Measurements from ENCODE around the gene SLC39A1. TPM values are rescaled to one million over a fixed set of nuclear protein-coding genes. Genes with fewer than 3 reads are reported as not detected.
A peak's percentile ranks its signal among the peaks of the same experiment; 100 is the strongest.

Gene SLC39A1
- total and polyA plus RNA-seq, 9 of the 15 experiments (the other 6 are each of a cell fraction or from before 2014, with no cell fraction given) = 9.9 to 81.1 (median 62.7) TPM

DNA sequence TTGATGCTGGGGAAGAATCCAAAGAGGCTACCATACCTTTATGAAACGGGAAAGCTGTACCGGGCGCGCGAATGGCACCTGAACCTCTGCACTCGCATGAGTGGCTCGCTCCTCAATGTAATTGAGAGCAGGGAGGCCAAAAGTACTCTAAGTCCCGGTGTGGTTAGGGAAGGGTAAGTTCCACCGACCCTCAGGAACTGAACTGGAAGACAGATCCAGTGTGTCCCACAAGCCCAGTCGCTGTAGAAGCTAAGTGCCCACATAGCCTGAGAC lies 41.6 kb downstream of the SLC39A1 start (continued):
- TF ChIP-seq, protein P1, sequence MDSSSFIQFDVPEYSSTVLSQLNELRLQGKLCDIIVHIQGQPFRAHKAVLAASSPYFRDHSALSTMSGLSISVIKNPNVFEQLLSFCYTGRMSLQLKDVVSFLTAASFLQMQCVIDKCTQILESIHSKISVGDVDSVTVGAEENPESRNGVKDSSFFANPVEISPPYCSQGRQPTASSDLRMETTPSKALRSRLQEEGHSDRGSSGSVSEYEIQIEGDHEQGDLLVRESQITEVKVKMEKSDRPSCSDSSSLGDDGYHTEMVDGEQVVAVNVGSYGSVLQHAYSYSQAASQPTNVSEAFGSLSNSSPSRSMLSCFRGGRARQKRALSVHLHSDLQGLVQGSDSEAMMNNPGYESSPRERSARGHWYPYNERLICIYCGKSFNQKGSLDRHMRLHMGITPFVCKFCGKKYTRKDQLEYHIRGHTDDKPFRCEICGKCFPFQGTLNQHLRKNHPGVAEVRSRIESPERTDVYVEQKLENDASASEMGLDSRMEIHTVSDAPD (CRISPR knock-in tag; IDR thresholded peaks at IDR 0.05) = no peak
- TF ChIP-seq HEY1 (CRISPR knock-in tag; IDR thresholded peaks at IDR 0.05; ENCODE audit: borderline replicate concordance) (no peak), CBX5 (IDR thresholded peaks at IDR 0.05; ENCODE audit: borderline replicate concordance, low read depth) (no peak), DACH1 (IDR thresholded peaks at IDR 0.05; ENCODE audit: partially characterized antibody) (no peak), HMG20B (CRISPR knock-in tag; IDR thresholded peaks at IDR 0.05) (no peak), ZNF140 (CRISPR knock-in tag; IDR thresholded peaks at IDR 0.05) (no peak), EHMT2 (IDR thresholded peaks at IDR 0.05) (no peak), TEAD4 (IDR thresholded peaks at IDR 0.05; ENCODE audit: low read length) (no peak), TEAD4 (CRISPR knock-in tag; IDR thresholded peaks at IDR 0.05; ENCODE audit: borderline replicate concordance) (0 out of 2 replicates have a peak, but pooled peaks have one; percentile 14), FOXK1 (CRISPR knock-in tag; IDR thresholded peaks at IDR 0.05; ENCODE audit: borderline replicate concordance) (no peak)
- TF ChIP-seq, protein P2, sequence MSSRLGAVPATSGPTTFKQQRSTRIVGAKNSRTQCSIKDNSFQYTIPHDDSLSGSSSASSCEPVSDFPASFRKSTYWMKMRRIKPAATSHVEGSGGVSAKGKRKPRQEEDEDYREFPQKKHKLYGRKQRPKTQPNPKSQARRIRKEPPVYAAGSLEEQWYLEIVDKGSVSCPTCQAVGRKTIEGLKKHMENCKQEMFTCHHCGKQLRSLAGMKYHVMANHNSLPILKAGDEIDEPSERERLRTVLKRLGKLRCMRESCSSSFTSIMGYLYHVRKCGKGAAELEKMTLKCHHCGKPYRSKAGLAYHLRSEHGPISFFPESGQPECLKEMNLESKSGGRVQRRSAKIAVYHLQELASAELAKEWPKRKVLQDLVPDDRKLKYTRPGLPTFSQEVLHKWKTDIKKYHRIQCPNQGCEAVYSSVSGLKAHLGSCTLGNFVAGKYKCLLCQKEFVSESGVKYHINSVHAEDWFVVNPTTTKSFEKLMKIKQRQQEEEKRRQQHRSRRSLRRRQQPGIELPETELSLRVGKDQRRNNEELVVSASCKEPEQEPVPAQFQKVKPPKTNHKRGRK (tag; IDR thresholded peaks at IDR 0.05) = no peak
- TF ChIP-seq, protein P3, sequence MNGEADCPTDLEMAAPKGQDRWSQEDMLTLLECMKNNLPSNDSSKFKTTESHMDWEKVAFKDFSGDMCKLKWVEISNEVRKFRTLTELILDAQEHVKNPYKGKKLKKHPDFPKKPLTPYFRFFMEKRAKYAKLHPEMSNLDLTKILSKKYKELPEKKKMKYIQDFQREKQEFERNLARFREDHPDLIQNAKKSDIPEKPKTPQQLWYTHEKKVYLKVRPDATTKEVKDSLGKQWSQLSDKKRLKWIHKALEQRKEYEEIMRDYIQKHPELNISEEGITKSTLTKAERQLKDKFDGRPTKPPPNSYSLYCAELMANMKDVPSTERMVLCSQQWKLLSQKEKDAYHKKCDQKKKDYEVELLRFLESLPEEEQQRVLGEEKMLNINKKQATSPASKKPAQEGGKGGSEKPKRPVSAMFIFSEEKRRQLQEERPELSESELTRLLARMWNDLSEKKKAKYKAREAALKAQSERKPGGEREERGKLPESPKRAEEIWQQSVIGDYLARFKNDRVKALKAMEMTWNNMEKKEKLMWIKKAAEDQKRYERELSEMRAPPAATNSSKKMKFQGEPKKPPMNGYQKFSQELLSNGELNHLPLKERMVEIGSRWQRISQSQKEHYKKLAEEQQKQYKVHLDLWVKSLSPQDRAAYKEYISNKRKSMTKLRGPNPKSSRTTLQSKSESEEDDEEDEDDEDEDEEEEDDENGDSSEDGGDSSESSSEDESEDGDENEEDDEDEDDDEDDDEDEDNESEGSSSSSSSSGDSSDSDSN (IDR thresholded peaks at IDR 0.05; ENCODE audit: borderline replicate concordance in 1 of 2, low read depth in 2 of 2, low read length in 2 of 2) = no peak
- TF ChIP-seq, protein P4, sequence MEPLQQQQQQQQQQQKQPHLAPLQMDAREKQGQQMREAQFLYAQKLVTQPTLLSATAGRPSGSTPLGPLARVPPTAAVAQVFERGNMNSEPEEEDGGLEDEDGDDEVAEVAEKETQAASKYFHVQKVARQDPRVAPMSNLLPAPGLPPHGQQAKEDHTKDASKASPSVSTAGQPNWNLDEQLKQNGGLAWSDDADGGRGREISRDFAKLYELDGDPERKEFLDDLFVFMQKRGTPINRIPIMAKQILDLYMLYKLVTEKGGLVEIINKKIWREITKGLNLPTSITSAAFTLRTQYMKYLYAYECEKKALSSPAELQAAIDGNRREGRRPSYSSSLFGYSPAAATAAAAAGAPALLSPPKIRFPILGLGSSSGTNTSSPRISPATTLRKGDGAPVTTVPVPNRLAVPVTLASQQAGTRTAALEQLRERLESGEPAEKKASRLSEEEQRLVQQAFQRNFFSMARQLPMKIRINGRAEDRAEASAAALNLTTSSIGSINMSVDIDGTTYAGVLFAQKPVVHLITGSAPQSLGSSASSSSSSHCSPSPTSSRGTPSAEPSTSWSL (CRISPR knock-in tag; IDR thresholded peaks at IDR 0.05; ENCODE audit: borderline replicate concordance) = no peak
- TF ChIP-seq, protein P5, sequence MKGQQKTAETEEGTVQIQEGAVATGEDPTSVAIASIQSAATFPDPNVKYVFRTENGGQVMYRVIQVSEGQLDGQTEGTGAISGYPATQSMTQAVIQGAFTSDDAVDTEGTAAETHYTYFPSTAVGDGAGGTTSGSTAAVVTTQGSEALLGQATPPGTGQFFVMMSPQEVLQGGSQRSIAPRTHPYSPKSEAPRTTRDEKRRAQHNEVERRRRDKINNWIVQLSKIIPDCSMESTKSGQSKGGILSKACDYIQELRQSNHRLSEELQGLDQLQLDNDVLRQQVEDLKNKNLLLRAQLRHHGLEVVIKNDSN (CRISPR knock-in tag; IDR thresholded peaks at IDR 0.05) = peak; percentile 24; the same call in 1 of the 2 replicates
- TF ChIP-seq, protein P6, sequence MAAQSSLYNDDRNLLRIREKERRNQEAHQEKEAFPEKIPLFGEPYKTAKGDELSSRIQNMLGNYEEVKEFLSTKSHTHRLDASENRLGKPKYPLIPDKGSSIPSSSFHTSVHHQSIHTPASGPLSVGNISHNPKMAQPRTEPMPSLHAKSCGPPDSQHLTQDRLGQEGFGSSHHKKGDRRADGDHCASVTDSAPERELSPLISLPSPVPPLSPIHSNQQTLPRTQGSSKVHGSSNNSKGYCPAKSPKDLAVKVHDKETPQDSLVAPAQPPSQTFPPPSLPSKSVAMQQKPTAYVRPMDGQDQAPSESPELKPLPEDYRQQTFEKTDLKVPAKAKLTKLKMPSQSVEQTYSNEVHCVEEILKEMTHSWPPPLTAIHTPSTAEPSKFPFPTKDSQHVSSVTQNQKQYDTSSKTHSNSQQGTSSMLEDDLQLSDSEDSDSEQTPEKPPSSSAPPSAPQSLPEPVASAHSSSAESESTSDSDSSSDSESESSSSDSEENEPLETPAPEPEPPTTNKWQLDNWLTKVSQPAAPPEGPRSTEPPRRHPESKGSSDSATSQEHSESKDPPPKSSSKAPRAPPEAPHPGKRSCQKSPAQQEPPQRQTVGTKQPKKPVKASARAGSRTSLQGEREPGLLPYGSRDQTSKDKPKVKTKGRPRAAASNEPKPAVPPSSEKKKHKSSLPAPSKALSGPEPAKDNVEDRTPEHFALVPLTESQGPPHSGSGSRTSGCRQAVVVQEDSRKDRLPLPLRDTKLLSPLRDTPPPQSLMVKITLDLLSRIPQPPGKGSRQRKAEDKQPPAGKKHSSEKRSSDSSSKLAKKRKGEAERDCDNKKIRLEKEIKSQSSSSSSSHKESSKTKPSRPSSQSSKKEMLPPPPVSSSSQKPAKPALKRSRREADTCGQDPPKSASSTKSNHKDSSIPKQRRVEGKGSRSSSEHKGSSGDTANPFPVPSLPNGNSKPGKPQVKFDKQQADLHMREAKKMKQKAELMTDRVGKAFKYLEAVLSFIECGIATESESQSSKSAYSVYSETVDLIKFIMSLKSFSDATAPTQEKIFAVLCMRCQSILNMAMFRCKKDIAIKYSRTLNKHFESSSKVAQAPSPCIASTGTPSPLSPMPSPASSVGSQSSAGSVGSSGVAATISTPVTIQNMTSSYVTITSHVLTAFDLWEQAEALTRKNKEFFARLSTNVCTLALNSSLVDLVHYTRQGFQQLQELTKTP (IDR thresholded peaks at IDR 0.05; ENCODE audit: low read depth in 1 of 2, partially characterized antibody in 2 of 2) = no peak
- TF ChIP-seq, protein P7, sequence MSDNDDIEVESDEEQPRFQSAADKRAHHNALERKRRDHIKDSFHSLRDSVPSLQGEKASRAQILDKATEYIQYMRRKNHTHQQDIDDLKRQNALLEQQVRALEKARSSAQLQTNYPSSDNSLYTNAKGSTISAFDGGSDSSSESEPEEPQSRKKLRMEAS (CRISPR knock-in tag; IDR thresholded peaks at IDR 0.05) = 0 out of 2 replicates have a peak, but pooled peaks have one; percentile 46
